Embryonic facial prominence (tissue), 1 donor: Measurements from ENCODE around the gene SLC35G3.
"Not testable (repeated sequence)": the region's sequence is repeated elsewhere in the genome, so short reads cannot be mapped to it uniquely, and the experiment has no call there.

Experiments
- DNase-seq: peaks from one replicate; pipeline ENCODE4 v3.0.0-alpha.2; 2016; ENCODE audit errors: extremely low spot score

Gene SLC35G3

DNA sequence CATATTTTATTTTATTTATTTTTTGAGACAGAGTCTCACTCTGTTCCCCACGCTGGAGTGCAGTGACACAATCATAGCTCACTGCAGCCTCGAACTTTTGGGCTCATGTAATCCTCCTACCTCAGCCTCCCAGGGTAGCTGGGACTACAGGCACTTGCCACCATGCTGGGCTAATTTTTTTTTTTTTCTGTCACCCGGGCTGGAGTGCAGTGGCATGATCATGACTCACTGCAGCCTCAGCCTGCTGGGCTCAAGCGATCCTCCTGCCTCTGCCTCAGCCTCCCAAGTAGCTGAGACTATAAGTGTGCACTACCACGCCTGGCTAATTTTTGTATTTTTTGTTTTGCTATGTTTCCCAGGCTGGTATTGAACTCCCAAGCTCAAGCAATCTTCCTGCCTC, 29.5 kb downstream of the SLC35G3 start:
- no peak for DNase-seq

DNA sequence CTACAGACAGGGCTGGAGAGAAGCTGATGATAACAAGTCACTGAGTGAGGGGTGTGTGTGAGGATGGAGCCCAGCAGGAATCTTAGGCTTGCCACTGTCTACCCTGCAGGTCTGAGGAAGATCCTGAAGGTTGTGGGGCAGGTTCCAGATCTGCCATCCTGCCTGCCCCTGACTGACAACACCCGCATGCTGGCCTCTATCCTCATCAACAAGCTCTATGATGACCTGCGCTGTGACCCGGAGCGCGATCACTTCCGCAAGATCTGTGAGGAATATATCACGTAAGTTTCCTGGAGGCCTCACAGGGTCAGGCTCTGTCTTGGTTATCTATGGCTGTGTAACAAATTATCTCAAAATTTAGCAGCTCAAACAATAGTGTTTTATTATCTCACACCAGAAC, 30.3 kb downstream of the SLC35G3 start:
- no peak for DNase-seq

DNA sequence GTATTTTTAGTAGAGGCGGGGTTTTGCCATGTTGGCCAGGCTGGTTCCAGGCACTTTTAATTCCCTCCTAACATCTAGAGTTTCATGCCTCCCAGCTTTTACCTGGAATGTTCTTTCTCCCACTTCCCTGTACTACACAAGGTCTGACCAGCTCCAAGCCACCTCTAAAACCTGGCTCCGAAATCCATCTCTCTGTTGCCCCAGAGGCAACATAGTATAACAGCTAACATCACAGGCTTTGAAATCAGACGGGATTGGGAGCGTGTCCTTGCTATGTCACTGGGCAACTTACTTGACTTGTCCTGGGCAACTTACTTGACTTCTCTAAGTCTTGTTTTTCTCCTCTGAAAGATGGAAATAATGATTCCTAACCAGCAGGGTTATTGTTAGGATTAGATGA, 31.4 kb downstream of the SLC35G3 start:
- no peak for DNase-seq

DNA sequence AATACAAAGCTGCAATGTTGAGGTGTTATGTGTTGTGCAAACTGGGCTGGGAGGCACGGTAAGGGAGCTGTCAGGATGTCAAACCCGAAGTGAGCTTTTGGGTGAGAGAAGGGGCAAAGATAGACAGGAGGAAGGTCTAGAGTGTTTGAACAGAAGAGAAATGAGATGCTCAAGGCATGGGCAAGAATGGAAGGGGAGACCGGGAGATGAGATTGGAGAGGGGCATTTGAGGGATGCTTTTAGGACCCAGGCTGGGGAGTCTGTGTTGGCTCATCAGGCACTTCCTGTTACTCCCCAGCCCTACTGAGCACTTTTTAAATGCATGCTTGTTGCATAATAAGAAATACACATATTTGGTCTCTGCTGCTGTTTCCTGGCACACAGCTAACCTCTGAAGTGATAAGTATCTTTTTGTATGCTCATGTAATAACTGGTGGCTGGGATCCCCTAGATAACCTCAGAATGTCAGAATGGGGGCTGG, 32.9 kb downstream of the SLC35G3 start:
- no peak for DNase-seq

DNA sequence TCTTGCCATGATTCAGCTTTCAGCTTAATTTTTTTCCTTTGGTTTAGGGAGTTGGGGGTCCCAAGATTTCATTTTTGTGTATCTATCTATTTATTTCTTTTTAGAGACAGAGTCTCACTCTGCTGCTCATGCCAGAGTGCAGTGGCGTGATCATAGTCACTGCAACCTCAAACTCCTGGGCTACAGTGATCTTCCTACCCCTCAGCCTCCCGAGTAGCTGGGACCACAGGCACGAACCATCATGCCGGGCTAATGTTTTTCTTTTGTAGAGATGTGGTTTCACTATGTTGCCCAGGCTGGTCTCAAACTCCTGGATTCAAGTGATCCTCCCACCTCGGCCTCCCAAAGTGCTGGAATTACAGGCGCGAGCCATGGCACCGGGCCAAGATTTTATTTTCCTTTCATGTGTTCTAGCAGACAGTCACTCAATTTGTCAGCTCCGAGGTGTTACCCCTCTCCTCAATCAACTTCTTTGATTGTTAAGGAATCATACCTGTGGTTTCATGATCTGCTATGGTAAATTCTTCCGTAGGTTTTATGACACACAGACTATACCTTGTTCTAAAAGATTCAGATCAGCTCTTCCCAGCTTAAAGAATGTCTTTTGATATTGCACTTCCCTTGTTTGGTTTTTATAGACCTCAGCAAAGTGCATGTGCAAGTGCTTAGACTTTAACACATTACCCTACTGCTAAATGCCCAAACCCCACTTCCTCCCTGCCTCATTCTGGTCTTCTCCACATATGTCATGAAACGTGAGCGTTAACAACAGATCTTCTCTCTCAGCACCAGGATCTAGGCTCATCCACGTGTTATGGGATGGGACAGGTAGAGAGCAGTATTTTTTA, 33.6 kb downstream of the SLC35G3 start:
- no peak for DNase-seq

DNA sequence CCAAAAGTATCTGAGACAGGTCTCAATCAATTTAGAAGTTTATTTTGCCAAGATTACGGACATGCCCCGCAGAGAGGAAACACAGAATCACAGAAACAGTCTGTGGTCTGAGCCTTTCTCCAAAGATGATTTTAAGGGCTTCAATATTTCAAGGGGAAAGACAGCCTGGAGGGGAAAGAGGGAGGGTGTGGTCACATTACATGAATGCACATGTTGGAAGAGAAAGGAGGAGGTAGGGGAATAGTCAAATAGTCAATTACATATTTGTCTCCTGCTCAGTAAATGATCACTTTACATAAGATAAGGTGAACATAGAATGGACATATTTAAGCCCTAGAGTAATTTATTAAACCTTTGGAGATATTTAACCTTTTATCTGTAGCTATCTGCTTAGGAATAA, 34.3 kb downstream of the SLC35G3 start:
- DNase-seq, result no peak

DNA sequence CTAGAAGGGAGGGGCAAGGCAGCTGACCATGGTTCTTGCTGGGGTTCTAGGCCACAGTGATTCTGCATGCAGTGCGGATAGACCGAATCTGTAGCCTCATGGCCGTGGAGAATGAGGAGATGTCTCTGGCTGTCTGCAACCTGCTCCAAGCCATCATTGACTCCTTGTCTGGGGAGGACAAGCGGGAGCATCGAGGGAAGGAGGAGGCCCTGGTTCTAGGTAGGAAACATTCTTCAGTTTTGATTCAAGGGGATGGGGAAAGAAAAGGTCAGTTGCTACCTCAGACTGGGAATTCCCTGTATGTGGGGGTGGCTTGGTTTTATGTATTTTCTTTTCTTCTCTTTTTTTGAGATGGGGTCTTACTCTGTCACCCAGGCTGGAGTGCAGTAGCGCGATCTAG, 38.9 kb downstream of the SLC35G3 start:
- no peak for DNase-seq

DNA sequence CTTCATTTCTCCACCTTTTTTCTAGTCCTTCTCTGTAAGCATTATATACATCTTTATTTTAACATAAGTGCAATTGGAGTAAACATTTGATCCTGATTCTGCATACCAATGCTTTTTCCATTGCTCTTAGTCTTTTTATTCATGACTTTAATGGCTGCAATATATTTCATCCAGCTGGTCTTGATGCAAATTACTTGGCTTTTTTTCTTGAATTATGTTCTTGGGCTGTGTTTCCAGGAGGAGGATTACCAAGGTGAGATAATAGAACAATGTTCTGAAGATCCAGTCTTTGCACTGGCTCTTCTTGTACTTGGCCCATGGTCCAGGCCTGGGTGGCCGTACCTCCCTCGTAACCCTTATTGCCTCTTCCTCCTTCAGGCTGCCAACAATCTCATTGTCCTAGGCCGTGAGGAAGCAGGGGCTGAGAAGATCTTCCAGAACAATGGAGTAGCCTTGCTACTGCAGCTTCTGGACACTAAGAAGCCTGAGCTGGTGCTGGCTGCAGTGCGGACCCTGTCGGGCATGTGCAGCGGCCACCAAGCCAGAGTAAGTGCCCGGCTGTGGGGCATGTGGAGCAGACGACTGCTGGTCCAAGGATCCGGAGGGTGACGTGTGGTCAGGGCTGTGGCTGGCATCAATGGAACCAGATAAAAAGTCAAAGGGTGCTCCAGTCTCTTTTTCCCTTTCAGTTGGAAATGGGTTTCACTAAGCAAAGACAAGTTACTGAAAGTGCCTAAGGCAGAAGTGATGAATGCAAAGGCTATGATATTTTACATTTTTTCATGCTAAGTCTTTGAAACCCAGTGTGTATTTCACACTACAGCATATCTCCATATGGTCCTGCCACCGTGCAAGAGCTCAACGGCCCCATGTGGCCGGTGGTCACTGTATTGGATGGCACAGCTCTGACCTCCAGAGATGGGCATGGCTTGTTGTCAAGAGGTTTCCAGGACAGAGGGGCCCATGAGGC, 39.7 kb downstream of the SLC35G3 start:
- no peak for DNase-seq

DNA sequence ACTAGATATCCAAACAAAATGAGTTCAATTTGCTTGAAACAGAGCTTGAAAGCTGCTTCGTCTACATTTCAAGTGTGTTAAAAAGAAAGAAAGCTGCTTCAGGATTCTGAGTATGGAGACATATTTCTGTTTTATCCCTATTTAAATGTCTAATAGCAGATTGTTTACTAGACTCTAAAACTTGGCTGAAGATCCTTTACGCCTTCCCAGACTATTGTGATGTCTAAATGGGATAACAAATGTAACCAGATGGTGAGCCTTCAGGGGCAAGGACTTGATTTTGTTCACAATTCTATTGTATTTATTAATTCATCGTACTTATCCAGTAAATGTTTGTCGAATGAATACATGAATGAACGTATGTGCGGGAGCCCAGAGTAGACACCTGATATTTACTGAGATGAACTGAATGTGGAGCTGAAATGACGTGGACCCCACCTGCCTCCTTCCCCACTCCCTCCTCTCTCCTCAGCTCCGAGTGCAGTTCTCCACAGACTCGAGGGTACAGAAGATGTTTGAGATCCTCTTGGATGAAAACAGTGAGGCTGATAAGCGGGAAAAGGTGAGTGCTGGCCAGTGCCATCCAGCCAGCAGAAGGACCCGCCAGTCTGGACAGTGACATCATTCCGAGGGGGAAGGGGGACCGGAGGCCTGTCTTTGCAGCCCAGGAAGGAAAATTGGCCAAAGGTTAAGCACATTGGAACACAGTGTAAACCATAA, 41.6 kb downstream of the SLC35G3 start:
- no peak for DNase-seq

DNA sequence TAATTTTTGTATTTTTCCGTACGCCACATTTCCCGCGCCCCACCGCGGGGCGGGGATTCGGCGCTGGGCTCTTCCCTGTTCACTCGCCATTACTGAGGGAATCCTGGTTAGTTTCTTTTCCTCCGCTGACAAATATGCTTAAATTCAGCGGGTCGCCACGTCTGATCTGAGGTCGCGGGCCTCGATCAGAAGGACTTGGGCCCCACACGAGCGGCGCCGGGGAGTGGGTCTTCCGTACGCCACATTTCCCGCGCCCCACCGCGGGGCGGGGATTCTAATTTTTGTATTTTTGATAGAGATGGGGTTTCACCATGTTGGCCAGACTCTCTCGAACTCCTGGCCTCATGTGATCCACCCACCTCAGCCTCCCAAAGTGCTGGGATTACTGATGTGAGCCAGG, 43.1 kb downstream of the SLC35G3 start:
- DNase-seq, result not testable (repeated sequence)

DNA sequence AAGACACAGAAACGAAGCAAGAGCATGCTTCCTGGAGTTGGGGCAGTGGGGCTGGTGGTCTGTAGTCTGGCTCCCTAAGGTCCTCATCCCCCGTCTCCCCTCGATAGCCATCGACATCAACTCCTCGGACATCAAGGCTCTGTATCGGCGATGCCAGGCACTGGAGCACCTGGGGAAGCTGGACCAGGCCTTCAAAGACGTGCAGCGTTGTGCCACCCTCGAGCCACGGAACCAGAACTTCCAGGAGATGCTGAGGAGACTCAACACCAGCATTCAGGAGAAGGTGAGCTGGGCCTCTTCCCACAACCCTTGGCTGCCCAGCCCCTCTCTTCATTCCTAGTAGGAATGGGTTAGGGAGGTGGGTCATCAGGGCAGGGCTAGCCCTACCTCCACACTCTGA, 44.3 kb downstream of the SLC35G3 start:
- DNase-seq, result no peak

DNA sequence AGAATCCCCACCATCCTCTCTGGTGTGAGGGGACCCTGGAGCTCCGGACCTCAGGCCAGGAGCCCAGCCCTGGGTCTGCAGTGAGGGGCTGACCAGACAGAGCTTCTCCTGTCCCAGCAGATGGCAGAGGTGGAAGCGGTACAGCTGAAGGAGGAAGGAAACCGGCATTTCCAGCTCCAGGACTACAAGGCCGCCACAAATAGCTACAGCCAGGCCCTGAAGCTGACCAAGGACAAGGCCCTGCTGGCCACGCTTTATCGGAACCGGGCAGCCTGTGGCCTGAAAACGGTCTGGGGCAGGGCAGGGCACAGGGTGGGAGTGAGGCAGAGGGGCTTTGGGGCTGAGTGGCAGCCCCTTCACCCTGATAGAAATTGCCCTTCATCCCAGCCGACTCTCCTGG, 46.0 kb downstream of the SLC35G3 start:
- no peak for DNase-seq

DNA sequence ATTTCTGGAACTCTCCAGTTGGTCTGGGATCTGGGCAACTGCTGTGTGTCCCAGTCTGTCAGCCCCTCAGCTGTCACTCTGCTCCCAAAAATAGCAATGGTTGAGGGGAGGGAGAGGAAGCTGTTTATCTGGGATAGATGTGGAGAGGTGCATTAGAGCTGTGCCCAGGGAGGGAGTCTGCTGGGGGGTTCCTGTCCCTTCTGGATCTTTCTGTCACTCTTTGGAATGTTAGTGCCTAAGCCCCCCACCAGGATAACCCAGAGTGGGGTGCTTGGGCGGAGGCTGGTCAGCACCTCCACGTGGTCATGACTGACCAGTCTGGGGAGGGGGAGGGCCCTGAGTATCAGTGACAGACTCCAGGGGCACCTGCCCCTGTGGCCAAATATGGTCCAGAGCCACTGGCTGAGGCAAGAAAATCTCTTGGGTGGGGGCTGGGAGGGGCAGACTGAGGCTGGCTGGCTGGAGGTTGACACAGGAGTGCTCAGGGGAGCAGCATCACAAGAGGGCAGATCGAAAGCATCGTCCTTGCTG, 46.8 kb downstream of the SLC35G3 start, which contains the start of gene UNC45B:
TSS of gene UNC45B (plus strand) at position 443 of the 531 bp plus-strand sequence. CDS start 447 bp downstream, outside the sequence.
- no peak for DNase-seq

DNA sequence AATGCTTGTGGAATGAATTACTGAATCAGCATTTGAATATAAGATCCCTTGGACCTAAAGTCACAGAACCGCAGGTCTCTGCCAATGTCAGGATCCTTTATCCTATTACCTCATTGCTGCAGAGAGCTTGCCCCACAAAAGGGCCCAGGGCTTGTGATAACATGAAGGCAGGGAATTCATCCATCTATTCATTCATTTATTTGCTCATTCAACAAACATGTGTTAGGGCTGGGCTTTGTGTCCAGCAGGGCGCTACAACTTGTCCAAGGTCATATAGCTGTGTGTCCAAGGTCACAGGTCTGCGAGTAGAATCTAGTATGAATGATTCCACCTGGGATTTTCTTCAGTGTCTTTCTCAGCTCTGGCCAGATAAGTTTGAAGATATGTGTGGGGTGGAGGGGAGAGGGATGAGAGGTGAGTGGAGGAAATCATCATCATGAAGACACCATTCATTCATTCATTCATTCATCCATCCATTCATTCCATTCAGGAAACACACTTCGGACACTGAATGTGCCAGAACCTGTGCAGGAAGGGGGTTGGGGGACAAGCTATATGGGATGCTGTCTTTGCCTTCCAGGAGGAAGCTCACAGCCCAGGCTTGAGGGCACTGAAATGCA, 47.9 kb downstream of the SLC35G3 start:
- no peak for DNase-seq

DNA sequence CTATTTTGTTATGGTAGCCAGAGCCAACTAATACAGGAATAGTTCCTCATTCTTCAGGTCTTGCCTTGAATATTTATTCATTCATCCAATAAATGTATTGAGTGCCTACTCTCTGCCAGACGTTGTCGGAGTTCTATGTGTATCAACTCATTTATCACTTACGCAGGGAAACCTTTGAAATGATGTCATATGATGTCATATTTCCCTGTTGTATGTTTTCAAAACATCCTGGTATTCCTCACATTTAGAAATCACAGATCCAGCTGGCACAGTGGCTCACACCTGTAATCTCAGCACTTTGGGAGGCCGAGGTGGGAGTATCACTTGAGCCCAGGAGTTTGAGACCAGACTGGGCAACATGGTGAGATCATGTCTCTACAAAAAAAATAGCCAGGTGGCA, 49.4 kb downstream of the SLC35G3 start:
- no peak for DNase-seq
